Measurements from ENCODE around the gene IFNL1.

Gene IFNL1

DNA sequence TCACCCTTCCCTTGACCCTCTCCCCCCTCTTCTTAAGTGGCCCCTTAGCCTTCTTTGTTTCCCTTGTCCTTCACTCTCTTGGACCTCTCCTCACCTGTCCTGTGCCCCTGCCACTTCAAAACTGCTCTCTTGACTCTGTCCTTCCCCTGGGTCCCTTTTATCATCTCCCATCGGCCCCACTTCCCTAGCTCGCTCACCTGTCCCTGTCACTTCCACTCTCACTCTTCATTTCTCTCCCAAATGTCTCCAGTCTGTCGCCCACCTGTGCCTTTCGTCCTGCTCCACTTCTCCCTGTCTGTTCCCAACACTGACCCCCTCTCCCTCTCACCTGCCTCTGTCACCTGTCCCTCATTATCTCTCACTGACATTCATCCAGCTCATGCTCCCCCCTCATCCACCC, 699 bp downstream of the IFNL1 start:
- Histone ChIP-seq H3K27me3 (ENCODE audit: control insufficient read depth, low read length) (0 out of 2 replicates have a peak, but pooled peaks cover 3% of the 10 kb centered on the region), H3K9me3 (ENCODE audit: control insufficient read depth, insufficient read depth, low read length) (no peaks in the 10 kb centered on the region), H3K4me1 (ENCODE audit: control insufficient read depth, low read length) (no peaks in the 10 kb centered on the region), H3K9me2 (replicated peaks; ENCODE audit: control insufficient read depth, low read length) (no peaks in the 10 kb centered on the region), H3K4me3 (ENCODE audit: low read length) (no peak overlapping the region), H3K27ac (ENCODE audit: low read depth, low read length) (no peak overlapping the region), H3K36me3 (ENCODE audit: control insufficient read depth, low read length) (no peaks in the 10 kb centered on the region), H3F3A (ENCODE audit: control insufficient read depth, insufficient read depth) (no peaks in the 10 kb centered on the region), H3K79me2 (ENCODE audit: control insufficient read depth, low read length) (no peaks in the 10 kb centered on the region), H4K20me1 (ENCODE audit: control insufficient read depth, insufficient read depth, low read depth, low read length) (no peaks in the 10 kb centered on the region), H3K4me2 (ENCODE audit: low read length) (no peak overlapping the region)
- TF ChIP-seq EZH2phosphoT487 (IDR thresholded peaks at IDR 0.05; ENCODE audit: borderline replicate concordance, low read length) (no peak), CTCF (IDR thresholded peaks at IDR 0.05; ENCODE audit: low read depth, low read length, poor library complexity, severe bottlenecking) (no peak)

- H3K9me3 ChIP-seq (ENCODE audit: control insufficient read depth, insufficient read depth, low read length): no peaks in the 10 kb centered on the region
- no peaks in the 10 kb centered on the region for H3K79me2 ChIP-seq (ENCODE audit: control insufficient read depth, low read length)
- H3K27ac ChIP-seq (ENCODE audit: low read depth, low read length): no peak overlapping the region
- TF ChIP-seq CTCF (IDR thresholded peaks at IDR 0.05; ENCODE audit: low read depth, low read length, poor library complexity, severe bottlenecking) (no peak), EZH2phosphoT487 (IDR thresholded peaks at IDR 0.05; ENCODE audit: borderline replicate concordance, low read length) (no peak)
- 0 out of 2 replicates have a peak, but pooled peaks cover 3% of the 10 kb centered on the region for H3K27me3 ChIP-seq (ENCODE audit: control insufficient read depth, low read length)
- no peak overlapping the region for H3K4me2 ChIP-seq (ENCODE audit: low read length)
- no peak overlapping the region for H3K4me3 ChIP-seq (ENCODE audit: low read length)
- no peaks in the 10 kb centered on the region for H4K20me1 ChIP-seq (ENCODE audit: control insufficient read depth, insufficient read depth, low read depth, low read length)
- no peaks in the 10 kb centered on the region for H3K4me1 ChIP-seq (ENCODE audit: control insufficient read depth, low read length)
- H3K36me3 ChIP-seq (ENCODE audit: control insufficient read depth, low read length): no peaks in the 10 kb centered on the region
- H3F3A ChIP-seq (ENCODE audit: control insufficient read depth, insufficient read depth): no peaks in the 10 kb centered on the region
- no peaks in the 10 kb centered on the region for H3K9me2 ChIP-seq (replicated peaks; ENCODE audit: control insufficient read depth, low read length)
These were observed 1.9 kb downstream of the IFNL1 start for GRCh38 chr19:39297931-39298634.

GRCh38 chr19:39299404-39299803, 3.2 kb downstream of the IFNL1 start:
- H3K4me3 ChIP-seq (ENCODE audit: low read length): no peak overlapping the region
- no peaks in the 10 kb centered on the region for H3K4me1 ChIP-seq (ENCODE audit: control insufficient read depth, low read length)
- TF ChIP-seq CTCF (IDR thresholded peaks at IDR 0.05; ENCODE audit: low read depth, low read length, poor library complexity, severe bottlenecking): no peak
- no peak for TF ChIP-seq EZH2phosphoT487 (IDR thresholded peaks at IDR 0.05; ENCODE audit: borderline replicate concordance, low read length)
- H3K27me3 ChIP-seq (ENCODE audit: control insufficient read depth, low read length): 0 out of 2 replicates have a peak, but pooled peaks cover 3% of the 10 kb centered on the region
- H3K4me2 ChIP-seq (ENCODE audit: low read length): no peak overlapping the region
- no peaks in the 10 kb centered on the region for H3K36me3 ChIP-seq (ENCODE audit: control insufficient read depth, low read length)
- no peaks in the 10 kb centered on the region for H3F3A ChIP-seq (ENCODE audit: control insufficient read depth, insufficient read depth)
- H4K20me1 ChIP-seq (ENCODE audit: control insufficient read depth, insufficient read depth, low read depth, low read length): no peaks in the 10 kb centered on the region
- no peaks in the 10 kb centered on the region for H3K79me2 ChIP-seq (ENCODE audit: control insufficient read depth, low read length)
- no peaks in the 10 kb centered on the region for H3K9me2 ChIP-seq (replicated peaks; ENCODE audit: control insufficient read depth, low read length)
- H3K9me3 ChIP-seq (ENCODE audit: control insufficient read depth, insufficient read depth, low read length): no peaks in the 10 kb centered on the region
- no peak overlapping the region for H3K27ac ChIP-seq (ENCODE audit: low read depth, low read length)

Measured in DOHH2 (cell line).